GM11168 (cell line): ENCODE data around the gene PASD1.
"Not testable (repeated sequence)": the region's sequence is repeated elsewhere in the genome, so short reads cannot be mapped to it uniquely, and the experiment has no call there.

Source experiments
- in situ Hi-C: fragments of 300-500 bp; cut with MboI; formaldehyde crosslinking; loops from one replicate; pipeline ENCODE4 v1.12.0; 2022; ENCODE audit warnings: low sequenced_read_pairs; ENCODE audit not compliant: unreplicated experiment

PASD1 gene

GRCh38 chrX:151609222-151609621 is 45.7 kb downstream of the PASD1 start:
- in situ Hi-C loops: no loop called here

GRCh38 chrX:151621422-151621821 is 57.9 kb downstream of the PASD1 start:
- in situ Hi-C loops: no loop called here

GRCh38 chrX:151624677-151625076 is 61.2 kb downstream of the PASD1 start:
- in situ Hi-C loops: no loop called here

- in situ Hi-C loops: no loop called here
Observed at GRCh38 chrX:151631822-151632221, 68.3 kb downstream of the PASD1 start.

GRCh38 chrX:151633157-151633556 is 69.7 kb downstream of the PASD1 start:
- in situ Hi-C loops: no loop called here

GRCh38 chrX:151634937-151635336 is 71.5 kb downstream of the PASD1 start:
- in situ Hi-C loops: no loop called here

GRCh38 chrX:151641564-151641963 is 78.1 kb downstream of the PASD1 start:
- in situ Hi-C loops: no loop called here

- in situ Hi-C loops: loop anchor here (10.0 kb wide), 1 partner anchor 540 kb away; no protein-coding TSS in a partner anchor
Observed at GRCh38 chrX:151675121-151675746, 111.8 kb downstream of the PASD1 start.

GRCh38 chrX:151676196-151676595 is 112.7 kb downstream of the PASD1 start:
- in situ Hi-C loops: loop anchor here (10.0 kb wide), 1 partner anchor 541 kb away; no protein-coding TSS in a partner anchor

GRCh38 chrX:151679798-151680402 is 116.4 kb downstream of the PASD1 start:
- in situ Hi-C loops: loop anchor here (10.0 kb wide), 2 partner anchors 525 to 545 kb away; no protein-coding TSS in a partner anchor

GRCh38 chrX:151680805-151681204 is 117.3 kb downstream of the PASD1 start:
- in situ Hi-C loops: loop anchor here (10.0 kb wide), 1 partner anchor 526 kb away; no protein-coding TSS in a partner anchor

GRCh38 chrX:151687635-151688034 is 124.2 kb downstream of the PASD1 start:
- in situ Hi-C loops: loop anchor here (10.0 kb wide), 1 partner anchor 533 kb away; no protein-coding TSS in a partner anchor

- in situ Hi-C loops: loop anchor here (10.0 kb wide), 1 partner anchor 534 kb away; no protein-coding TSS in a partner anchor
Observed at GRCh38 chrX:151688695-151689094, 125.2 kb downstream of the PASD1 start.

GRCh38 chrX:151692825-151693224 is 129.3 kb downstream of the PASD1 start:
- in situ Hi-C loops: no loop called here

- in situ Hi-C loops: no loop called here
Observed at GRCh38 chrX:151694121-151694520, 130.6 kb downstream of the PASD1 start.

GRCh38 chrX:151694661-151695582 is 131.4 kb downstream of the PASD1 start, which contains the start of gene PRRG3:
TSS of gene PRRG3 (plus strand) at chrX:151695458. CDS start at chrX:151698815, 3,357 bp downstream.
- in situ Hi-C loops: no loop called here

GRCh38 chrX:151695583-151696340 is 132.3 kb downstream of the PASD1 start:
- in situ Hi-C loops: no loop called here

GRCh38 chrX:151697082-151697481 is 133.6 kb downstream of the PASD1 start:
- in situ Hi-C loops: not testable (repeated sequence)

GRCh38 chrX:151697522-151697921 is 134.0 kb downstream of the PASD1 start:
- in situ Hi-C loops: no loop called here

GRCh38 chrX:151698485-151698884 is 135.0 kb downstream of the PASD1 start:
- in situ Hi-C loops: no loop called here
